Activated CD8-positive, alpha-beta memory T cell treated with anti-CD3 and anti-CD28 coated beads, Interleukin-2, amount 50 U/mL, for 1 hour (primary cell): Measurements from ENCODE around the gene BAIAP2.
"Not testable (repeated sequence)": the region's sequence is repeated elsewhere in the genome, so short reads cannot be mapped to it uniquely, and the experiment has no call there.

ENCODE experiments used
- DNase-seq: peaks from one replicate; pipeline ENCODE4 v3.0.0-alpha.2; 2020; ENCODE audit errors: extremely low read depth

Gene BAIAP2

GRCh38 chr17:81069135-81069645, 34.2 kb downstream of the BAIAP2 start:
- no peak for DNase-seq

- DNase-seq: no peak
Observed at GRCh38 chr17:81070541-81071246, 35.7 kb downstream of the BAIAP2 start.

GRCh38 chr17:81071761-81072741, 37.1 kb downstream of the BAIAP2 start:
- DNase-seq: no peak

GRCh38 chr17:81073967-81074839, 39.3 kb downstream of the BAIAP2 start:
- DNase-seq: no peak

- DNase-seq: no peak
Observed at GRCh38 chr17:81074875-81075274, 39.9 kb downstream of the BAIAP2 start.

- no peak for DNase-seq
Observed at GRCh38 chr17:81075307-81075706, 40.4 kb downstream of the BAIAP2 start.

- DNase-seq: no peak
Observed at GRCh38 chr17:81076141-81076679, 41.3 kb downstream of the BAIAP2 start.

- not testable (repeated sequence) for DNase-seq
Observed at GRCh38 chr17:81078026-81078913, 43.3 kb downstream of the BAIAP2 start.

- DNase-seq: no peak
Observed at GRCh38 chr17:81080019-81080418, 45.1 kb downstream of the BAIAP2 start.

- DNase-seq: no peak
Observed at GRCh38 chr17:81081222-81082176, 46.5 kb downstream of the BAIAP2 start.

GRCh38 chr17:81082177-81083073, 47.5 kb downstream of the BAIAP2 start:
- DNase-seq: no peak

GRCh38 chr17:81083125-81083765, 48.3 kb downstream of the BAIAP2 start:
- no peak for DNase-seq

GRCh38 chr17:81084680-81085419, 49.9 kb downstream of the BAIAP2 start:
- DNase-seq: no peak

GRCh38 chr17:81085420-81085911, 50.5 kb downstream of the BAIAP2 start:
- no peak for DNase-seq

- no peak for DNase-seq
Observed at GRCh38 chr17:81086789-81087551, 52.0 kb downstream of the BAIAP2 start.
